ENCODE data around the gene DAAM1.

- TF ChIP-seq CTCF (IDR thresholded peaks at IDR 0.05) (no peak), POLR2AphosphoS5 (IDR thresholded peaks at IDR 0.05) (no peak)
These were observed 63.6 kb downstream of the DAAM1 start for GRCh38 chr14:59251811-59252771.

All from breast epithelium (tissue), 3 donors.